NCI-H1105 (cell line): ENCODE data around the gene RFNG.

Experiments
- DNase-seq: peaks from one replicate; lab custom pipeline; 2025; lab: John Stamatoyannopoulos, UW

Gene RFNG

GRCh38 chr17:82058230-82058854, 6.7 kb upstream of the RFNG start:
- no peak for DNase-seq

- DNase-seq, result no peak
Measured at GRCh38 chr17:82056729-82057621, 5.4 kb upstream of the RFNG start.

- DNase-seq, result no peak
Measured at GRCh38 chr17:82055965-82056728, 4.5 kb upstream of the RFNG start.

DNA sequence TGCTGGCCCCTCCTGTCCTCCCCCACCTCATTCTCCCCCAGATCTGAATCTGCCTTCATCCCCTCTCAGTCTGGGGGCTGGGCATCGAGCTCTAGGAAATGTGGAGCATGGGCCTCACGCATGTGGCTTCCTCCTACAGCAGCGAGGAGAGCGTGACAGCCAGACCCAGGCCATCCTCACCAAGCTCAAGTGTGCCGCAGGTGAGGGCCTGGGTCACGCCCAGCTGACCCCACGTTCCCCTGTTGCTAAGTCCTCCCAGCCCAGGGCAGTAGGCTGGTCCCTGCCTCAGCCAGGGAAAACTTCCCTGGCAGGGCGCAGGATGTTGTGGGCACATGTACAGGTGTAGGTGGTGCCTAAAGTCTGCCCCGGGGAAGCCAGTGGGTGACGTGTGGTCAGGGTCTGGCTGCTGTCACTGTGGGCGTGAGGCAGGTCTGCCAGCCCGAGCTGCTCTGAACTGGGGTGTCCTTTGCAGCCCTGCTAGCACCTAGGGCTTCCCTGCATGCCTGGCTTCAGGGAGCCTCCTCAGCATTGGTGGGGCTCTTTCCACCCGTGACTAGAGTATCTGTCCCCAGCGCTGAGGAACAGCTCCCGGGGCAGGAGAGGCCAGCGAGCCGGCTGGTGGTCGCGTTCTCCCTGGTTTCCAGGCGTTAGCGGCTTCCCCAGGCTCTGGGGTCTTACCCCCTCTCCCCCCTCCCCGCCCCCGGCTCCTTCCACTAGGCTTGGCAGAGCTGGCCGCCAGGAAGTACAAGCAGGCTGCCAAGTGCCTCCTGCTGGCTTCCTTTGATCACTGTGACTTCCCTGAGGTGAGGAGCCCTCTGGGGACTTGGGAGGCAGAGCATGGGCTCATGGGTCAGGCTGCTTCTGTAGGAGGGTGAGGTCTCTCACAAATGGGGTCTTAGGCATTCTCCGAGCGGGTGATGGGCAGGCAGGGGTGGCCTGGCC, 3.7 kb upstream of the RFNG start:
- no peak for DNase-seq

DNA sequence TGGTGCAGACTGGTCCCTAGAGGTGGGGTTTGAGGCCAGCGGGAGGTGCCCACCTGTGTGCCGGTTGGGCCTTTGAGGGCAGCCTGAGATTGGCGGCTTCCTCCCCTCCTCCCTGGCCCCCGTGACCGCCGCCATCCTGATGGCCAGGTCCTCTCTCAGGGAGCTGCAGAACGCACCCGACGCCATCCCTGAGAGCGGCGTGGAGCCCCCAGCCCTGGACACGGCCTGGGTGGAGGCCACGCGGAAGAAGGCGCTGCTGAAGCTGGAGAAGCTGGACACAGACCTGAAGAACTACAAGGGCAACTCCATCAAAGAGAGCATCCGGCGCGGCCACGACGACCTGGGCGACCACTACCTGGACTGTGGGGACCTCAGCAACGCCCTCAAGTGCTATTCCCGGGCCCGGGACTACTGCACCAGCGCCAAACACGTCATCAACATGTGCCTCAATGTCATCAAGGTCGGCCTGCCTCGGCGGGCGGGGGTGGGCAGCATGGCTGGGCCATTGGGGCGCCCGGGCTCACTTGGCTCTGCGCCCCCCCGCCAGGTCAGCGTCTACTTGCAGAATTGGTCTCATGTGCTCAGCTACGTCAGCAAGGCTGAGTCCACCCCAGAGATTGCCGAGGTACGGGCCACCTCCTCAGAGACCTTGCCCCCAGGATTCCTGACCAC, 2.9 kb upstream of the RFNG start:
- DNase-seq, result no peak

DNA sequence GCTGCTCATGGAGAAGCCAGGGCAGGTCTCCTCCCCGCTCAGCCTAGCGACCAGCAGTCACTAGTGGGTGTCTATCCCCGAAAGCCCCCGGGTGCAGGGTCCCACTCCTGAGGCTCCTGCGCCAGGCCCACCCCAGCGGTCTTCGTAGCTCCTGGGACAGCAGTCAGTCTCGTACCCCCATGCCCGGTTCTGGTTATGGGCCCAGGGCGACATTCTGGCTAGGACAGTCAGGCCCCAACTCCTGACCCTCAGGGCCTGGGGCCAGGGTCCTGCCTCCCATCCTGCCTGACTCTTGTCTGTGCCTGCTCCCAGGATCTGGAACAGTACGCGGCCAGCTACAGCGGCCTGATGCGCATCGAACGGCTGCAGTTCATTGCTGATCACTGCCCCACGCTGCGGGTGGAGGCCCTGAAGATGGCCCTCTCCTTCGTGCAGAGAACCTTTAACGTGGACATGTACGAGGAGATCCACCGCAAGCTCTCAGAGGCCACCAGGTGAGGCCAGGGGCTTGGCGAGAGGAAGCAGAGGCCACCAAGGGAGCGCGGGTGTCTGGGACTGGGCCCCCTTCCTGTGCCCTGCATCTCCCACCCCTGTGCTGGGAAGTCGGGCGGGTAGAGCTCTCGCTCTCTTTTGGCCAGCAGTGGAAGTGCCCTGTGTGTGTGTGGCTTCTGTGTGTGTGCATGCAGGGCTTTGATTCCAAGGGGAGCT, 2.1 kb upstream of the RFNG start:
- DNase-seq, result no peak

- DNase-seq, result no peak
Measured at GRCh38 chr17:82053130-82053529, 1.5 kb upstream of the RFNG start.

GRCh38 chr17:82052638-82053059, 1.0 kb upstream of the RFNG start:
- DNase-seq, result no peak

GRCh38 chr17:82050761-82051641, 610 bp downstream of the RFNG start:
- no peak for DNase-seq

GRCh38 chr17:82050152-82050760, 1.4 kb downstream of the RFNG start:
- no peak for DNase-seq

- no peak for DNase-seq
Measured at GRCh38 chr17:82049521-82049971, 2.1 kb downstream of the RFNG start.

- no peak for DNase-seq
Measured at GRCh38 chr17:82049106-82049505, 2.5 kb downstream of the RFNG start.

DNA sequence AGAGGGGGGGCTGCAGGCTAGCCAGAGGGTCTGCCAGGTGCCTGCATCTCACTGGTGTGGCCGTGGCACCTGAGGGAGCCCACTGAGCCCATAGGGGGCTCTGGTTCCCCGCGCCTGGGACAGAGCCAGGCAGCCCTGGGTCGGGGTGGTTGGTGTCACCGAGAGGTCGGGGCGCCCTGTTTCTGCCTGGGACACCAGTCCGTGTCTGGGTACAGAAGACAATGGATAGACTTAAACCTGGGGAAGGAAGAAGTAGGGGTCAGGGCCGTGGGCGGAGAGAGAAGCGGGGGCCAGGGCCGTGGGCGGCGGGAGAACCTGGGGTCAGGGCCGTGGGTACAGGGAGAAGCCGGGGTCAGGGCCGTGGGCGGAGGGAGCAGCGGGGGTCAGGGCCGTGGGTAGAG, 3.0 kb downstream of the RFNG start:
- DNase-seq, result no peak

GRCh38 chr17:82047914-82048570, 3.6 kb downstream of the RFNG start:
- DNase-seq, result no peak

- no peak for DNase-seq
Measured at GRCh38 chr17:82047379-82047778, 4.2 kb downstream of the RFNG start.

- no peak for DNase-seq
Measured at GRCh38 chr17:82046903-82047302, 4.7 kb downstream of the RFNG start.

DNA sequence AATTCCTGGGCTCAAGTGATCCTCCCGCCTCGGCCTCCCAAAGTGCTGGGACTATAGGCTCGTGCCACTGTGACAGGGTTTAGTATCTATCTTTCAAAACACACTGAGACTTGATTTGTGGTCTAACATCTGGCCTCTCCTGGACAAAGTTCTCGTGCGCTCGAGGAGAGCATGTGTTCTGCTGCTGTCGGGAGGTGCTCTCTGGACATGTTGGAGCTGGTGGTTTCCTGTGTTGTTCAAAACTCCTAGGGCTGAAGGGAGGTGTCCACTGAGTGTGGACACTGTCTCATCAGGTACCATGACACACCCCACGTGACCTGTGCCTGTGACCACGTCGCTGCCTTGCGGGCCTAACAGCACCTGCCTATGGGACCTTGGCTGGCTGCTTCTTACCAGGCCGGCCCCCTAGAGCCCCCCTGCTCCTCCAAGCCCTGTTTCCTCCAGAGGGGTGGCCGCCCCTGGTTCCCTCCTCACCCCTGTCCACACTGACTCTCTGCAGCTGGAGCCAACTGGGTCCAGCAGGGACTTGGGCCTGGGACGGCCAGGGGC, 5.6 kb downstream of the RFNG start:
- no peak for DNase-seq

DNA sequence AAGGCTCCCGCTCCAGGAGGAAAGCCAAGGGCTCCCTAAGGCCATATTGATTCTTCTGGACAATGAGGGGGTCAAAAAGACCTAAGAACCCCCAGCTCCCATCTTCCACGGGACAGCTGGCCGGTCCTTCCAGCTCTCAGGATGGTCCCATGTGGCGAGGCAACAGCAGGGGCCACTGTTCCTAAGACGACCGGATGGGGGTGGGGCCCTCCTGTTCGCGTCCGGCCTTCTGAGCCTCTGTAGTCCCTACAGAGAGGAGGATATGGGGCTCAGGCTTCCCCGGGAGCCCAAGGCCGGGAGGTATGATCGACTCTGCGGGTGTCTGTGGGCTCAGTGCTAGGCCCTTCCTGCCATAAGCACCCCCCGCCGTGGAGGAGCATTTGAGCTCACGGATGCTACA, 8.1 kb downstream of the RFNG start:
- no peak for DNase-seq
